GM23338 (cell line): Measurements from ENCODE around the gene MTR. TPM values are rescaled to one million over a fixed set of nuclear protein-coding genes. Genes with fewer than 3 reads are reported as not detected.

ENCODE experiments used
- ATAC-seq: fragments of 200-7000 bp; cut with Tn5 transposase; 3 replicates; pipeline ENCODE4 v1.9.1; 2020
- DNase-seq: peaks from one replicate; pipeline ENCODE4 v3.0.0-alpha.2; 2015; ENCODE audit warnings: low spot score
- H2AFZ ChIP-seq: fragments of 200-600 bp; sonication (generic); 2 replicates; pipeline ENCODE4 v1.8.0; 2016; ENCODE audit warnings: antibody characterized with exemption, mild to moderate bottlenecking, moderate library complexity
- H3F3A ChIP-seq: fragments of 200-600 bp; sonication (generic); replicated peaks from 2 replicates; pipeline ENCODE4 v1.8.0; 2017; ENCODE audit warnings: antibody characterized with exemption, mixed run types, low read depth
- H3K27ac ChIP-seq: fragments of 200-600 bp; sonication (generic); 2 replicates; pipeline ENCODE4 v1.6.1; 2016; ENCODE audit warnings: low read depth
- H3K27me3 ChIP-seq: fragments of 200-600 bp; sonication (generic); 2 replicates; pipeline ENCODE4 v1.8.0; 2016; ENCODE audit warnings: mild to moderate bottlenecking, mixed run types, moderate library complexity; ENCODE audit not compliant: insufficient read depth
- H3K36me3 ChIP-seq: fragments of 200-600 bp; sonication (generic); 2 replicates; pipeline ENCODE4 v1.8.0; 2016; ENCODE audit warnings: mild to moderate bottlenecking; ENCODE audit not compliant: insufficient read depth
- H3K4me1 ChIP-seq: fragments of 200-600 bp; sonication (generic); 2 replicates; pipeline ENCODE4 v1.8.0; 2016; ENCODE audit warnings: mild to moderate bottlenecking, moderate library complexity; ENCODE audit not compliant: insufficient read depth
- H3K4me2 ChIP-seq: fragments of 200-600 bp; sonication (generic); 2 replicates; pipeline ENCODE4 v1.7.1; 2017; ENCODE audit warnings: mixed run types
- H3K4me3 ChIP-seq: fragments of 200-600 bp; sonication (generic); 2 replicates; pipeline ENCODE4 v1.6.1; 2016; ENCODE audit warnings: mixed run types
- H3K79me2 ChIP-seq: fragments of 200-600 bp; sonication (generic); replicated peaks from 2 replicates; pipeline ENCODE4 v1.8.0; 2017; ENCODE audit warnings: mild to moderate bottlenecking; ENCODE audit not compliant: insufficient read depth
- H3K9me2 ChIP-seq: fragments of 200-600 bp; sonication (generic); 2 replicates; pipeline ENCODE4 v1.8.0; 2017; ENCODE audit not compliant: insufficient read depth
- H4K20me1 ChIP-seq: fragments of 200-600 bp; sonication (generic); replicated peaks from 2 replicates; pipeline ENCODE4 v1.8.0; 2017; ENCODE audit warnings: mild to moderate bottlenecking; ENCODE audit not compliant: insufficient read depth
- H3K27ac Mint-ChIP-seq: 2 replicates; pipeline ENCODE4 v1.8.0; 2020; ENCODE audit warnings: inconsistent platforms, mild to moderate bottlenecking, moderate library complexity, mixed read lengths
- H3K27me3 Mint-ChIP-seq: 3 replicates; pipeline ENCODE4 v1.8.0; 2022; ENCODE audit warnings: low read depth, mild to moderate bottlenecking, moderate library complexity, mixed read lengths, inconsistent platforms; ENCODE audit not compliant: insufficient read depth, poor library complexity
- H3K36me3 Mint-ChIP-seq: 3 replicates; pipeline ENCODE4 v1.8.0; 2021; ENCODE audit warnings: low read depth, mild to moderate bottlenecking, inconsistent platforms, moderate library complexity, mixed read lengths
- H3K4me1 Mint-ChIP-seq: 3 replicates; pipeline ENCODE4 v1.8.0; 2020; ENCODE audit warnings: mild to moderate bottlenecking, inconsistent platforms, mixed read lengths
- H3K4me3 Mint-ChIP-seq: 3 replicates; pipeline ENCODE4 v1.8.0; 2021; ENCODE audit warnings: moderate library complexity, mild to moderate bottlenecking, inconsistent platforms, mixed read lengths
- H3K9me3 Mint-ChIP-seq: 3 replicates; pipeline ENCODE4 v1.8.0; 2020; ENCODE audit warnings: moderate library complexity, mild to moderate bottlenecking, inconsistent platforms, mixed read lengths
- ETS1 ChIP-seq: IDR thresholded peaks from 2 replicates; pipeline ENCODE4 v1.6.1; 2016; ENCODE audit warnings: antibody characterized with exemption
- EZH2 ChIP-seq: fragments of 200-600 bp; sonication (generic); IDR thresholded peaks from one replicate; pipeline ENCODE4 v1.8.0; 2017; ENCODE audit warnings: antibody characterized with exemption, mild to moderate bottlenecking, low read depth; ENCODE audit not compliant: unreplicated experiment
- NANOG ChIP-seq: IDR thresholded peaks from 2 replicates; pipeline ENCODE4 v1.6.1; 2016; ENCODE audit warnings: antibody characterized with exemption, borderline replicate concordance
- POLR2AphosphoS5 ChIP-seq: IDR thresholded peaks from 2 replicates; pipeline ENCODE4 v1.6.1; 2016; ENCODE audit warnings: antibody characterized with exemption, low read depth
- REST ChIP-seq: IDR thresholded peaks from one replicate; pipeline ENCODE4 v1.6.1; 2018; ENCODE audit warnings: antibody characterized with exemption; ENCODE audit not compliant: unreplicated experiment
- ZNF331 ChIP-seq: fragments of 250-450 bp; sonication (Bioruptor Pico); IDR thresholded peaks from 2 replicates; pipeline ENCODE4 v1.5.0; 2020; ENCODE audit warnings: low read depth, mild to moderate bottlenecking, moderate library complexity
- polyA plus RNA-seq: library from polyadenylated mRNA; unstranded; fragments of >200 nt; fragmentation: Nextera tagmentation; extraction: Ambion mirVana; gene quantifications from 2 replicates; pipeline ENCODE4 v1.2.1, GENCODE V29; 2016
- total RNA-seq: library from RNA; depleted of rRNA; stranded (reverse); fragments of >200 nt; shearing (Covaris generic); gene quantifications from 2 replicates; pipeline ENCODE4 v1.2.3, GENCODE V29; 2014

The MTR gene
- total and polyA plus RNA-seq, 2 experiments from 2014 or later: 6.4 to 20.0 TPM

GRCh38 chr1:236766506-236766905 lies 28.6 kb upstream of the MTR start:
- H3F3A ChIP-seq: no peaks in the 10 kb centered on the region

GRCh38 chr1:236767276-236767675 lies 27.8 kb upstream of the MTR start:
- Histone ChIP-seq H3K4me2 (no peak overlapping the region), H3K79me2 (no peaks in the 10 kb centered on the region), H3K4me1 (no peaks in the 10 kb centered on the region), H3K4me3 (no peak overlapping the region), H3F3A (no peaks in the 10 kb centered on the region), H3K9me2 (no peaks in the 10 kb centered on the region), H4K20me1 (no peaks in the 10 kb centered on the region), H3K36me3 (no peaks in the 10 kb centered on the region), H2AFZ (no peak overlapping the region), H3K27me3 (no peaks in the 10 kb centered on the region), H3K27ac (no peak overlapping the region)
- no peaks in the 10 kb centered on the region for H3K27me3 Mint-ChIP-seq
- H3K27ac Mint-ChIP-seq: no peak overlapping the region
- no peaks in the 10 kb centered on the region for H3K36me3 Mint-ChIP-seq
- no peaks in the 10 kb centered on the region for H3K9me3 Mint-ChIP-seq
- no peak overlapping the region for H3K4me3 Mint-ChIP-seq
- no peak for DNase-seq
- no peak for TF ChIP-seq POLR2AphosphoS5
- no peak for TF ChIP-seq EZH2
- TF ChIP-seq REST: no peak
- ATAC-seq: no peak
- H3K4me1 Mint-ChIP-seq: no peaks in the 10 kb centered on the region

More at GRCh38 chr1:236766506-236766905, 28.6 kb upstream of the MTR start:
- H3K36me3 ChIP-seq: no peaks in the 10 kb centered on the region
- DNase-seq (no peak), ATAC-seq (no peak)
- Mint-ChIP-seq H3K27me3 (no peaks in the 10 kb centered on the region), H3K4me3 (no peak overlapping the region), H3K27ac (no peak overlapping the region), H3K9me3 (no peaks in the 10 kb centered on the region), H3K4me1 (no peaks in the 10 kb centered on the region), H3K36me3 (no peaks in the 10 kb centered on the region)
- H3K4me1 ChIP-seq: no peaks in the 10 kb centered on the region
- H2AFZ ChIP-seq: no peak overlapping the region
- no peaks in the 10 kb centered on the region for H3K79me2 ChIP-seq
- no peak for TF ChIP-seq ETS1
- no peak for TF ChIP-seq ZNF331 (CRISPR knock-in tag)
- TF ChIP-seq EZH2: no peak
- no peak for TF ChIP-seq NANOG
- H3K27ac ChIP-seq: no peak overlapping the region
- no peak overlapping the region for H3K4me3 ChIP-seq
- no peaks in the 10 kb centered on the region for H3K9me2 ChIP-seq
- H4K20me1 ChIP-seq: no peaks in the 10 kb centered on the region
- no peaks in the 10 kb centered on the region for H3K27me3 ChIP-seq
- no peak overlapping the region for H3K4me2 ChIP-seq
